DND-41 (cell line): ENCODE results near the gene NCS1.

Source experiments
- ATAC-seq: fragments of 200-7000 bp; cut with Tn5 transposase; 3 replicates; pipeline ENCODE4 v1.9.1; 2021; ENCODE audit warnings: low read depth; ENCODE audit not compliant: insufficient read depth
- DNase-seq: peaks from one replicate; pipeline ENCODE4 v3.0.0-alpha.2; 2020
- H2AFZ ChIP-seq: 2 replicates; pipeline ENCODE4 v1.6.0; 2012; ENCODE audit warnings: low read depth, low read length
- H3K27ac ChIP-seq: 2 replicates; pipeline ENCODE4 v1.5.1; 2012; ENCODE audit warnings: low read length, inconsistent platforms
- H3K27me3 ChIP-seq: fragments of 200-600 bp; sonication (generic); 2 replicates; pipeline ENCODE4 v1.6.0; 2012; ENCODE audit warnings: low read length, mild to moderate bottlenecking, inconsistent platforms; ENCODE audit not compliant: insufficient read depth, poor library complexity
- H3K36me3 ChIP-seq: 2 replicates; pipeline ENCODE4 v1.5.1; 2012; ENCODE audit warnings: low read length, inconsistent platforms; ENCODE audit not compliant: insufficient read depth
- H3K4me1 ChIP-seq: 2 replicates; pipeline ENCODE4 v1.5.1; 2012; ENCODE audit warnings: mild to moderate bottlenecking, low read length; ENCODE audit not compliant: insufficient read depth
- H3K4me2 ChIP-seq: 2 replicates; pipeline ENCODE4 v1.6.0; 2012; ENCODE audit warnings: mild to moderate bottlenecking, moderate library complexity, low read length, inconsistent platforms; ENCODE audit not compliant: insufficient read depth
- H3K4me3 ChIP-seq, 2 experiments: fragments of 200-600 bp in 1 of 2; shearing (Covaris generic) in 1 of 2; 2 replicates each; pipeline ENCODE4 v1.5.1; 2012 to 2016; ENCODE audit warnings: inconsistent platforms in 2 of 2, low read length in 2 of 2, mild to moderate bottlenecking in 2 of 2, low read depth in 1 of 2, moderate library complexity in 1 of 2
- H3K79me2 ChIP-seq: 2 replicates; pipeline ENCODE4 v1.6.0; 2012; ENCODE audit warnings: low read length, inconsistent platforms; ENCODE audit not compliant: insufficient read depth
- H3K9ac ChIP-seq: 2 replicates; pipeline ENCODE4 v1.6.0; 2012; ENCODE audit warnings: low read depth, mild to moderate bottlenecking, inconsistent platforms, low read length, moderate library complexity
- H3K9me3 ChIP-seq: 2 replicates; pipeline ENCODE4 v1.5.1; 2012; ENCODE audit warnings: low read length, moderate library complexity, mild to moderate bottlenecking, inconsistent platforms; ENCODE audit not compliant: insufficient read depth, severe bottlenecking
- H4K20me1 ChIP-seq: 2 replicates; pipeline ENCODE4 v1.6.0; 2012; ENCODE audit warnings: low read length; ENCODE audit not compliant: insufficient read depth
- CTCF ChIP-seq: IDR thresholded peaks from 2 replicates; pipeline ENCODE4 v1.5.1; 2012; ENCODE audit warnings: borderline replicate concordance, low read length, moderate library complexity, mild to moderate bottlenecking; ENCODE audit not compliant: poor library complexity, severe bottlenecking; ENCODE audit errors: extremely low read depth
- EZH2 ChIP-seq: IDR thresholded peaks from 3 replicates; pipeline ENCODE4 v1.6.1; 2012; ENCODE audit warnings: borderline replicate concordance, low read depth, mild to moderate bottlenecking, moderate library complexity, low read length, inconsistent platforms; ENCODE audit not compliant: severe bottlenecking

NCS1 gene

GRCh38 chr9:130176760-130177159 lies 4.6 kb downstream of the NCS1 start:
- no peak overlapping the region for H3K27ac ChIP-seq
- DNase-seq (no peak), ATAC-seq (no peak)
- TF ChIP-seq EZH2 (no peak), CTCF (no peak)
- no peaks in the 10 kb centered on the region for H3K36me3 ChIP-seq
- no peak overlapping the region for H3K9ac ChIP-seq
- H2AFZ ChIP-seq = no peak overlapping the region
- H3K4me3 ChIP-seq = no peak overlapping the region
- no peaks in the 10 kb centered on the region for H3K27me3 ChIP-seq
- H3K79me2 ChIP-seq = no peaks in the 10 kb centered on the region
- no peaks in the 10 kb centered on the region for H4K20me1 ChIP-seq
- no peaks in the 10 kb centered on the region for H3K4me1 ChIP-seq
- no peak overlapping the region for H3K4me2 ChIP-seq
- no peaks in the 10 kb centered on the region for H3K9me3 ChIP-seq

GRCh38 chr9:130177898-130178805 lies 5.9 kb downstream of the NCS1 start:
- Histone ChIP-seq H3K9me3 (no peaks in the 10 kb centered on the region), H4K20me1 (no peaks in the 10 kb centered on the region), H3K27ac (no peak overlapping the region), H3K79me2 (no peaks in the 10 kb centered on the region), H3K9ac (no peak overlapping the region), H3K4me3 (no peak overlapping the region), H3K27me3 (no peaks in the 10 kb centered on the region), H3K4me1 (no peaks in the 10 kb centered on the region), H3K36me3 (no peaks in the 10 kb centered on the region), H3K4me2 (no peak overlapping the region), H2AFZ (no peak overlapping the region)
- TF ChIP-seq EZH2 = no peak
- TF ChIP-seq CTCF = no peak
- no peak for ATAC-seq
- DNase-seq = no peak

GRCh38 chr9:130179331-130179907 lies 7.2 kb downstream of the NCS1 start:
- H3K27me3 ChIP-seq = no peaks in the 10 kb centered on the region
- no peak overlapping the region for H3K27ac ChIP-seq
- no peaks in the 10 kb centered on the region for H3K36me3 ChIP-seq
- H3K4me2 ChIP-seq = no peak overlapping the region
- H4K20me1 ChIP-seq = no peaks in the 10 kb centered on the region
- DNase-seq (no peak), ATAC-seq (no peak)
- H3K4me3 ChIP-seq = no peak overlapping the region
- no peaks in the 10 kb centered on the region for H3K4me1 ChIP-seq
- H3K9me3 ChIP-seq = no peaks in the 10 kb centered on the region
- H3K79me2 ChIP-seq = no peaks in the 10 kb centered on the region
- no peak overlapping the region for H2AFZ ChIP-seq
- H3K9ac ChIP-seq = no peak overlapping the region
- TF ChIP-seq EZH2 (no peak), CTCF (no peak)
